ENCODE measurements around the gene CDC5L.

The CDC5L gene

DNA sequence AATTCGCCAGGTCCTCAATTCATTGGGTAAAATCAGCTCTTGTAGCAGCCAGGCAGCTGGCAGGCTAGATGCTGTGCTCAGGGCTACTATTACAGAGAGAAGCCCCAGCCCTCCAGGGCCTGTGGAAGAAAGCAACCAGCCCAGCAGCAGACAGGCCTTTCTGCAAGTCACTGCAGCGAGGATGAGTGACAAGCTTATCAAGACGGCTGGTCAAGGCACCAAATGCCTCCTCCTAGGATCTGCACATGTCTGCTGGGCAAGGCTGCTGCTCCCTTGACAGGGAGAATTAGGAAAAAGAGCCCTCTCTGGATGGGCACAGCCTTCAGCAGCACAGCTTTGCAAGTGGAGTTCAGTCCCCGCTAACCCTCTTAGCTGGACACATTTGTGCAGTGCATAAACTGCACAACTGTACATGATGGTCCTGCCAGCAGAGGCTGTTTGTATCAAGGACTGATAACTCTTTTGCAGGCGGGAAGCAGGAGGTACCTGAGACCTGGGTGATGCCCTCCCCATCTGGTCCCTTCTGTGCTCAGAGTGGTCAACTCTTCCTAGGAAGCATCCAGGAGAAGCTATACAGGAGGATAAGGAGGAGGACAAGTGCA is 89.9 kb downstream of the CDC5L start:
- DNase-seq, result no peak

DNA sequence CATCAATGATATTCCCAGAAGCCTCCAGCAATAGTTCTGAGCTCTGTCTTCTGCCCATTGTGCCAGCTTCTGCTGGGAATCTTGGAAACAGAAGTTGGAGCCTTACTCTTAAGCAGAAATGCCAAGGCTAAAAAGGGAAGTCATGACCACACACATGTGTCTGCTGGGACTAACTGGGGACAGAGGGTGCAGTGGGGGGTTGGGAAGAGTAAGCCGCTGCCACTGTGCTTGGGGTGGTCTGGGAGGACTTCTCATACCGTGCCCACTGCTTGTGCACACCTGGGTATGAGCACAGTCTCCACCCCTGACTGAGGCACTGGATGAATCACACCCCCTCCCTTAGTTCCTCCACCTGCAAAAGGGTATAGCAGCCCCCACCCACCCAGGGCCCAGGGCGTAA is 90.7 kb downstream of the CDC5L start:
- no peak for DNase-seq

DNA sequence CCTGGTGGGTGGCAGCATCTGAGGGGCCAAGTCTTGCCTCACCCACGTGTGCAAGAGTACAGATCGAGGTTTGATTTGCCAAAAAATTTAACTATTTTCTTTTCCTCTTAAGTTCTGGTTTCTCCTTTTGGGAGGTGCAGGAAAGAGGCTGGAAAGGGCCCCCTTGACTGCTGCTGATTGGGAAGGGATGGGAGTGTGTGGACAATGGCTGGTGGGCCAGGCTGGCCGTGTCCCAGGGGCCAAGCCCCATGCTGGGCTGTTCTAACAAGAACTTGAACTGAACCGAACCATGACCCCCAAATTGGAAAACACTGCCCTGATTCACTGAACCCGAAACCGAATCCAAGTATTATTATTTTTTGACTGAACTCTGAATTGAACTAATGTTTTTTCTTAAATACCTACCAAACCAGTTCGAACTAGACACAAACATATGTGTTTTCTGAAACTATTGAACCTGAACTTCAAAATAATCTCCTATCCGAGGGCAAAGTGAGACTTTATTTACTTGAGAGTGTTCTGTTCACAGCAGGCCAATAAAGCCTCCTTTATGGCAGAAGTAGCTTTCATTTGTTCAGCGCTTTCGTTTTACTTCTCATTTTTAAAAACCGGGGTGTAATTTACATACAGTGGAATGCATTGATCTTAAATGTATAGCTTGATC is 91.2 kb downstream of the CDC5L start:
- DNase-seq, result no peak

DNA sequence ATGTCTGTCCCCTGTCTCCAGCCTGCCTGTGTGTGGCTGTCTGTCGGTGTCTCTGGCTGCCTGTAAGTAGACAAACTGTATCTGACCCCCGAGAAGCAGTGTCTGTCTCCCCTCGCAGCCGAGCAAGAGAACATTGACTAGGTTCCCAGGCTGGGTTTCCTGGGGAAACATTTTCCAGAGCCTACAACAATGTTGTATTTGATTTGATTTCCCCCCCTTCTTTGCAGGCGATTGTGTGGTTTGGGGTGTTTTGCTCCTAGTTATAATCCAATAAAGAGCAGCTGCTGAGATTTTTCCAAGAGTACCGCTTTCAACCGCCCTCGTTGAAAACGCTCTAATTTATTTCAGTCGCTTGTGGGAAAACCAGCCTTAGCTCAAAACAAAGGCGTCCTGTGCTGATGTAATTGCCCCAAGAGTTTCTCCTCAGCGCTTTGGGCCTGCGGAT is 92.6 kb downstream of the CDC5L start:
- DNase-seq, result no peak

DNA sequence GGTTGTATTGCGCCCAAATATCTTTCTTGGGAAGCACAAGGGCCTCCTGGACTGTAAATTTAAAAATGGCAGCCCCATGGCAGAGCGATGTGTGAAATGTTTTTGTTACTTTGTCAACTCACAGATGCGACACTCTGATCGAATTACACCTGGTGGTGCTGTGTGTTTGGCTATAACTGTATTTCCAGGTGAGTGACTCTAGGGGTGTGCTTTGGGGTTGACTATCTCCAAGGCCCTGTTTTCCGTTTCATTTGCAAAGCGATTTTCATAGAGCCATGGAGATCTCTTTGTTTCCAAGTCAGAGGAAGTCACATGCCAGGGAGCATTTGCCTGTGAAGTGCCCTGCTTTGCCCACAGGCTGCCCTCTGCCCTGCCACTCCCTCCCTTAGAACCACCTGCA is 93.5 kb downstream of the CDC5L start:
- DNase-seq, result no peak

DNA sequence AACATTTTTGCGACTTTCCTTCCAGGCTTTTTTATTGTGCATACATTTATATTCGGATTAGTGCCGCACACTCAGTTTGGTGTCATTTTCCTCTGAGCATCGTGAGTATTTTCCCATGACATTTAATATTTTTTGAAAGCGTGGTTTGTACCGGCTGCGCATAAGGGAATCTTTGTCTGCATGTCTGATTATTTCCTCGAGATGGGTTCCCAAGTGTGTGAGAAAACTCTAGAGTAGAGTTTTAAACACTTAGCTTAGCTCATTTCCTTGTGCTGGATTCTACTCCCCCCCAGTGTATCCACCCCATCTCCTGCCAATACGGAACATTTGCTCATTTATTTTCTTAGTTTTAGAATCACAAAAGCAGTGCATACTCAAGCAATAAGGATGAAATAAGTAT is 94.3 kb downstream of the CDC5L start:
- DNase-seq, result no peak

DNA sequence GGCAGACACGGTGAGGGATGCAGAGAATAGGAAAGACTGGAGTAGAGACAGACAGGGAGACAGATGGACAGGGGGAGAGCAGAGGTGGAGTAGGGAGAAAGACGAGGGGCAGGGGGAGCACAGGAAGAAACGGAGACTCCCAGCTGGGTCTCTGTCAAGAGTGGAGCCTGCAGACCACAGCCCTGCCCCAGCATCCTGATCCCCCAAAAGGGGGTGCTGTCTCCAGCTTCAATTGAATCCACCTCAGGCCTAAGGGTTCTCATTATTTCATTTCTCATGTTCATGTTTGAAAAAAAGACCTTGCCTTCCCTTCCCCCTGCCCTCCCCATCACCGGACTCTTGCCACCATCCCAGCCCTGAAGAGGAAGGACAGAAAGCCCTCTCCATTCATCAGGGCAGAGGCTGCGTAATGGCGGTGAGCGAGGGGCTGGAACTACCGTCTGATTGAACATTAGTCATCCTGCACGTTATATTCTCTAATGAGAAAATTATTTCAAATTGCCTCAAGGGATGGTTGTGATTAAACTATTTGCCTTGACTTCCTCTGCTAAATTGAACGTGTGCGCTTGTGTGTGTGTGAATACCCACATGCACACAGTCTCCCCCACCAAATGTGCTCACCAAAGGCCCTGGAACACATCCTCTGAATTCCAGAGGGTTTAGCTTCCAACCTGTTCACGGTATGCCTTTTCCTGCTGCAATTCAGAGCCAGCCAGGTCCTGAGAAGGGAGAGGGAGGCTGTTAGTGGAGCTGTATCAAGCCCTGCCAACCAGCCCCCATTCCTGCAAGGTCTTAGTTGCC is 98.3 kb downstream of the CDC5L start:
- no peak for DNase-seq

DNA sequence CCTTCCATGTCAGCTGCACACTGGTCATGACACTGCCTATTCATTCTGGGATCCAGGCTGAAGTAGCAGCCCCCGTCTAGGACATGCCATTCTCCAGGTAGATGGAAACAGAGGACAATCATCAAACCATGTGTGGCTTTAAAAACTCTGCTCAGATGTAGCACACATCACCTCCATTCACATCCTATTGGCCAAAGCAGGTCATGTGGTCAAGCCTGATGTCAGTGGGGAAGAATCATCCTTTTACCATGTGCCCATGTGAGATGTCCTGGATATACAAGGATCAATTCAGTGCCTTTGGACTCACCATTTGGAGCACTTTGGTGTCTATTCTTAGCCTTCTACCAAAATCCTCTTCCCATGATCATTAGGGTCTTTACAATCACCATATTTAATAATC is 99.5 kb downstream of the CDC5L start:
- DNase-seq, result no peak

DNA sequence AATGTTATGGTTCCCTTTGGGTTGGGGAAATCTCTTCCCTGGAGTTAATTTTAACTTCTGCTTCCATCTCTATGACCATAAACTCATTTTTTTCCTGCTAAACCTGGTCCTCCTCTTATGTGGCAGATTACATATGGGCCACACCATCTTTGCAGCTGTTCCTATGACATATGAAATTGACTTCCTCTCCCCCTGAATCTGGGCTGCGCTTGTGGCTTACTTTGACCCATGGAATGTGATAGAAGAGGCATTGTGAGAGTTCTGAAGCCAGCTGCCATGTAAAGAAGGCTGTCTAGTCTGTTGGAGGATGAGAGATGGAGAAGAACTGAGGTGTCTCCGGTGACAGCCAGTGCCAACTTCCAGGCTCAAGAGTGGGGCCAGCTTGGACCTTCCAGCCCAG is 100.1 kb downstream of the CDC5L start:
- DNase-seq, result no peak

DNA sequence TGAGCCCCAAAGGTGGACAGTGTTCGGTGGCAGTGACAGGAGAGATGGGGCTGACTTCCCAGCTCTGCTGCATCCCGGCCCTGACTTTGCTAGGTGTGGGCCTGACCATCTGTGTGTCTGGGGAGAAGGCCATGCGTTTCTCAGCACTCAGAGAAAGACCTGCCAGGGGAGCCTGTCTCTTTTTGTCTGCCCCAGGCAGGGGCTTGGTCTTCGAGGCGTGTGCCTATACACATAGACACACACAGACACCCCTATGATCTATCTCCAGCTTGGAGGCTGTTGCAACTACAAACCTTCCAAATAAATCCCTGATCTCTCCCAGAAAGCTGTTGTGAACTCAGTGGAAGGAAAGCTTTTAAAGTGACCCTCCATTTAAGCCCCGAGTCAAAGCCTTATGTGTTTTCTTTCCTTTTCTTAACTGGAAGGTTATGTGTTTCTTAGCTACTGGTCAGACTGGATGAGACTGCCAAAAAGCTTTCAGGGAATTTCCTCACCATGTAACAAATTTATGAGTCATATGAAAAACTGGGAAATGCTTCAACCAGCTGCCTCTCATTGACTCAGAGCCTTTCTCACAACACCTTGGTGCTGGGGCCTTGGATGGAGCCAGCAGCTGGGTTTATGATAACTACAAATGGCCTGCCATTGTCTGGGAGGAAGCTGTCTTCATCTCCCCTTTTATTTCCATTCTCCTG is 102.6 kb downstream of the CDC5L start:
- no peak for DNase-seq

DNA sequence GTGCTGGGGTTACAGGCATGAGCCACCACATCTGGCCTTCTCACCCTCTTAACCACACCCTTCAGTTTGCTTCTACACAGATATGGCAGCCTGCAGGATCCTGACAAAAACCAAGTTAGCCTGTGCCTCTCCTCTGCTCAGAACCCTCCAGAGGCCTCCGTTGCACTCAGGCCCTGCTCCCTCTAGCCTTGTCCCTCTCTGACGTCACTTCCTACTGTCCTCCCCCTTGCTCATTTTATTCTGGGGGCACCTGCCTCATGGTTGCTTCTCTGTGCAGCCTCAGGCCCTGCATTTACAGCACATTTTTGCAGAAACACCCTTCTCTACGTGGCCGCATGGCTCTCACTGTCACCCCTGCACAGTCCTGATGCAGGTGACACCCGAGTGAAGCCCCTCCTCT is 105.6 kb downstream of the CDC5L start:
- DNase-seq, result no peak

DNA sequence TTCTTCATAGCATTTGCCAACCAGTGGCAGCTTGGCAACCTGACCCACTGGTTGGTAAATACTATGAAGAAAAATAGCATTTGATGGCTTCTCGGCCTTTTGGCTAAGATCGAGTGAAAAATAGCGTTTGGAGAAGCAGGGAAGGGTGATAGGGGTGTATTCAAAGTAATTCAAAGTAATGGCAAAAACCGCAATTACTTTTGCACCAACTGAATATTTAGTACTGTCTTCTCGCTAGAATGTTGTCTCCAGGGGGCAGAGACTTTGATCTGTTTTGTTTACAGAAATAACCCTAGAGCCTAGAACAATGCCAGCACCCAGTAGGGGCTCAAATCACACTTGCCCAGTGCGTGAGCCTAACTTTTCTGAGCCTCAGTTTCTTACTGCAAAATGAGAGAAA is 106.1 kb downstream of the CDC5L start:
- DNase-seq, result no peak

DNA sequence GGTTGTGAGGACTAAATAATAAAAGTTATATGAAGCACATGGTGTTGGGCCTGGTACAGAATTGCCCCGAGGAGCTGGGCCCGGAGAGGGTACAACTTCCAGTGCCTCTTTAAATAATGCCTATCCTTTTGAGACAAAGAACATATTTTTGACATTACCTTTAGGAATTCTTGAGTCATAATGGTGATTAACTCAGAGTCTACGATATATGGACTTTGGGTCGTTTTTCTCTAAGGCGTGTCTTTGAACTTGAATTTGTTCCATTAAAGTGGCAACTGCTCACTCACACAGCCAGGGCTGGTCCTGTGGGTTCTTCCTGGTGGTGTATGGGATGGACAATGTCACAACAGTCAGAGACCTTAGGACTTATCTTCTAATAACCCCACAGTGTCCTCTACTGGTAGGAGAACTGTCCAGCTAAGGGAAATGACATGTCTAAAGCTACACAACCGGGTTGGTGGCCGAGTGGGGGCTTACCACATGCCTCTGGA is 106.5 kb downstream of the CDC5L start:
- no peak for DNase-seq

DNA sequence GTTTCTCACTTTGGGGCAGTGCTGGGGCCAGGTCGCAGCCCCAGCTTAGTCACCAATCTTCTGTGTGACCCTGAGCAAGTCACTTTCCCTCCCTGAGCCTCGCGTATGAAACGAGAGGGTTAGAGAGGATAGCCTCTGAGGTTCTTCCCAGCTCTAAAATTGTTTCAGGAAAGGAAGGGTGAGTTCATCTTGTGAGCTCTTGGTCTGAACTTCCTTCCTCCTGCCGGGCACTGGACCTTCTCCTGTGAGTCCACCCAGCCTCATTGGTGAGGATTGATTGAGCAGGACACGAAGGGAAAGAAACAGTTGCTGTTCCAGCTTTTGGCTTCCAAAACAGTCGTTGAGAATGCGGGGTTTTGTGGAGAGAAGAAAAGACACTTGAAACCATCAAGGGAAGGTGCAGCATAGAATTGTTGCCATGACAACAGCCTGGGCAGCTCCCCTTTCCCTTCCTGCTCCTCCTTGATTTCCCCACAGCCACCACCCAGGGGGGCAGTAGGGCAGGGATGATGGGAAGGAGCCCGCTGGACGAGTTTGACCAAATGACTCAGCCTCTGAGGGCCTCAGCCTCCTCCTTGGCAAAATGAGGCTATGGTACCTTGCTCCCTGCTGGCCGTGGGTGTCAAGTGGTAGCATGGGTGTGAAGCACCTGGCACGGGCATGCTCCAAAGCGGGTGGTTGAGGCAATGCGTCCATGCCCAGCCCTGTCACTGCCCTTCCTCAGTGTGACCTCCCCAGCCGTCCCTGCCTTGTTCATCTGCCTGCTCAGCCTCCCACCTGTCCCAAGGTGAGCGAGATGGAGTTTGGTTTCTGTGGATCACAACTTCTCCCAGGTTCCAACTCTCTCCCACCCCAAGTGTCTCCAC is 107.8 kb downstream of the CDC5L start:
- DNase-seq, result no peak

DNA sequence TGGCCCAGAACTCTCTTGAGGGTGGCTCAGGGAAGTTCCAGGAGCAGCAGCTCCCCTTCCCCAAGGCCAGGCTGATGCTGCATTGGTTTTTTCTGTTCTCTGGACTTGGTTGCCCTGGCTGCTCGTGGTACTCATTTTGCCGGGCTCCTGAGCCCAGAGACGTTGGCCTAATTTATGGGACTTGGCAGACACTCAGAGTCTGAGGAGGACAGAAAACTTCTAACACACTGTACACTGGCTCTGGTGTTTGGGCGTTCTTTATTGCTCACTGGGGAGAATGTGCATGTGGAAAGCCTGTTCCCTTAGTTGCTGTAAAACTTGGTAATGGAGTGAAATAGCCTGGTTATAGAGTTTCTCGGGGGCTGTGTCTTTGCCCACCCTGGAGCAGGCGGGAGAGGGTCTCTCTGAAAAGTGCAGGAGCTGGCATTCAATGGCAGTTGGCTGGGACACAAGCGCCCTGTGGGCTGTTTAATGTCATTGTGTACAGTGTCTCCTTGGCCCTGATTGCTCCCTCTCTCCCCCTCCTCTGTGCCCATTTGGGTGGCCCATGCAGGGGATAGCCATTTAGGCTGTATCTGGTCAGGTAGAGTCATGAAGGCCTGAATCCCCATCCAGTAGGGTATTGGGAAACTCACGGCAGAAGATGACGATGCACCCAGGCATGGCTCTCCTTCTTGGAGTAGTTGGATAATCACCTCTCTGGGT is 109.3 kb downstream of the CDC5L start:
- no peak for DNase-seq

DNA sequence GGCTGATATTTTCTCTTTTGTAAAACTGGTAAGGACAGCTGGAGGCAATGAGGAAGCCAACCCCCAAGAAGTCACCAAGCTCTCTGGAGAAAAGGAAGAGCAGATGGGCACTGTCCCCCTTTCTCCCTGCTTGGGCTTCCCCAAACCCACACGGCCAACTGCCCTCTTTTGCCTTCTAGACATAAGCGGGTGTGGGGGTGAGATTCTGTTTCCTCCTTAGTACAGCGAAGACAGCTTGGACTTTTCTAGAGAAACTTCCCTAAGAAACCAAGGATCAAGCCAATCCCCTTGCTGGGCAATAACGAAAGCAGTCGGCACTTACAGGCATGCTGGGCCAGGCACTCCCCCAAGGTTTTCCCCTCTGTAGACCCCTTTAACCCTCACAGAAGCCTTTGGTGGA is 110.3 kb downstream of the CDC5L start:
- no peak for DNase-seq

DNA sequence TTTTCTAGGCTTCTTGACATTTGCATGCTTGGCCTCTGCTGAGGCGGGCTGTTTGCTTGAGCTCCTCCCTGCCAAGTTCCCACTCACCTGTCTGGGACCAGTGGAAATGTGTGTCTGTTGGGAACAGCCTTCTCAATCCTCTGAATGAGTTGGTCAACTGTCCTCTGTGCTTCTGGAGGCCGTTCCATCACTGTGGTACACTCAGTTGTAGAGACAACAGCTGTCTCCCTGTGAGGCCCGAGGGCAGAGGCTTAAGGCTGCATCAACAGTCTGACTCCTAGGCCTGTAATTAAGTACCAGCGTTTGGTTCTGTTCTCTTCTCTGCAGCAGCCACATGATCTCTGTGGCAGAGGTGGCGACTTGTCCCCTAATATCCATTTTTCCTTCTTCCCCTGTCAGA is 110.9 kb downstream of the CDC5L start:
- no peak for DNase-seq

DNA sequence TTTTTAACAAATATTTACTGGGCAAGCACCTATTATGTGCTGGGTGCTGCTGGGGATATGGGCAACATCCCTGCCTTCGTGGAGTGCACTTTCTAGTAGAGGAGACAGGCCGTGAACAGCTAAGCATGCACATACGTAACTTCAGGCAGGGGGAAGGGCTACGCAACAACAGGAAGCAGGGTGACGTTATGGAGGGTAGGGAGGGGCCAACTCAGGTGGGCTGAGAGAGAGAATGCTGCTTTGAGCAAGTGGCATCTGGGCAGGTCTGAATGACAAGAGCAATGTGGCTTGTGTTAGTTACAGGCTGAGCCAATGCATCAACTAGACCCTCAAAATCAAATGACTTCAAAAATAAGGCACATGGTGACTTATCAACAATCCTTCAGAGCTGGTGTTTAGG is 112.1 kb downstream of the CDC5L start:
- no peak for DNase-seq
